GM12878 (cell line): ENCODE measurements around the gene LUM.

Experiments
- CTCF ChIP-seq, 3 experiments: IDR thresholded peaks in 2 of 3; conservative IDR thresholded peaks in 1 of 3; 2 replicates each; pipeline ENCODE4 v1.5.1; 2011; ENCODE audit warnings: low read depth in 3 of 3, low read length in 3 of 3, mild to moderate bottlenecking in 3 of 3, control low read depth in 2 of 3, moderate library complexity in 2 of 3, inconsistent platforms in 1 of 3, mixed read lengths in 1 of 3; ENCODE audit not compliant: control insufficient read depth in 2 of 3, insufficient read depth in 1 of 3; ENCODE audit errors: extremely low read depth in 1 of 3
- EP300 ChIP-seq, 2 experiments: fragments of 150-350 bp in 1 of 2; IDR thresholded peaks; 2 replicates each; pipeline ENCODE4 v1.6.1; 2011 to 2012; ENCODE audit warnings: low read depth in 2 of 2, low read length in 2 of 2, borderline replicate concordance in 1 of 2, improper control_type of control experiment in 1 of 2, inconsistent platforms in 1 of 2; ENCODE audit not compliant: control insufficient read depth in 1 of 2
- KLF5 ChIP-seq: fragments of 450-650 bp; IDR thresholded peaks from 2 replicates; pipeline ENCODE4 v1.6.1; 2014; ENCODE audit warnings: mild to moderate bottlenecking; ENCODE audit not compliant: partially characterized antibody
- POLR2A ChIP-seq: IDR thresholded peaks from 2 replicates; pipeline ENCODE4 v1.6.1; 2011; ENCODE audit warnings: low read depth, mild to moderate bottlenecking, low read length
- RCOR1 ChIP-seq: conservative IDR thresholded peaks from 2 replicates; pipeline ENCODE4 v1.6.1; 2012; ENCODE audit warnings: low read depth, low read length, improper control_type of control experiment
- REST ChIP-seq: IDR thresholded peaks from 2 replicates; pipeline ENCODE4 v1.6.1; 2012; ENCODE audit warnings: mild to moderate bottlenecking, low read depth, low read length
- RFX5 ChIP-seq: IDR thresholded peaks from 2 replicates; pipeline ENCODE4 v1.6.1; 2011; ENCODE audit warnings: low read depth, low read length, improper control_type of control experiment
- TAF1 ChIP-seq: IDR thresholded peaks from 2 replicates; pipeline ENCODE4 v1.6.1; 2011; ENCODE audit warnings: mild to moderate bottlenecking, low read depth, low read length, borderline replicate concordance
- TCF7 ChIP-seq: IDR thresholded peaks from 2 replicates; pipeline ENCODE4 v1.6.1; 2014; ENCODE audit warnings: antibody characterized with exemption, borderline replicate concordance
- ZBED1 ChIP-seq: IDR thresholded peaks from 2 replicates; pipeline ENCODE4 v1.6.1; 2016; ENCODE audit warnings: borderline replicate concordance

- no peak for TF ChIP-seq RFX5
- TF ChIP-seq REST: no peak
- TF ChIP-seq CTCF (IDR thresholded peaks at IDR 0.05 in 2 of 3, conservative IDR thresholded peaks at IDR 0.05 in 1 of 3; ENCODE audit: control insufficient read depth in 2 of 3, extremely low read depth in 1 of 3, insufficient read depth in 1 of 3, low read depth in 3 of 3, low read length in 3 of 3): no peak
- TF ChIP-seq TCF7: no peak
- no peak for TF ChIP-seq KLF5
- no peak for TF ChIP-seq RCOR1
- no peak for TF ChIP-seq TAF1
- TF ChIP-seq POLR2A: no peak
- TF ChIP-seq EP300 (IDR thresholded peaks at IDR 0.05; ENCODE audit: borderline replicate concordance in 1 of 2, control insufficient read depth in 1 of 2, low read depth in 2 of 2, low read length in 2 of 2): no peak
- no peak for TF ChIP-seq ZBED1
Measured at GRCh38 chr12:91144053-91144452, 32.8 kb upstream of the LUM start.
